ENCODE data around the gene ESRRA.
"Not testable (repeated sequence)": the region's sequence is repeated elsewhere in the genome, so short reads cannot be mapped to it uniquely, and the experiment has no call there.

ESRRA gene

DNA sequence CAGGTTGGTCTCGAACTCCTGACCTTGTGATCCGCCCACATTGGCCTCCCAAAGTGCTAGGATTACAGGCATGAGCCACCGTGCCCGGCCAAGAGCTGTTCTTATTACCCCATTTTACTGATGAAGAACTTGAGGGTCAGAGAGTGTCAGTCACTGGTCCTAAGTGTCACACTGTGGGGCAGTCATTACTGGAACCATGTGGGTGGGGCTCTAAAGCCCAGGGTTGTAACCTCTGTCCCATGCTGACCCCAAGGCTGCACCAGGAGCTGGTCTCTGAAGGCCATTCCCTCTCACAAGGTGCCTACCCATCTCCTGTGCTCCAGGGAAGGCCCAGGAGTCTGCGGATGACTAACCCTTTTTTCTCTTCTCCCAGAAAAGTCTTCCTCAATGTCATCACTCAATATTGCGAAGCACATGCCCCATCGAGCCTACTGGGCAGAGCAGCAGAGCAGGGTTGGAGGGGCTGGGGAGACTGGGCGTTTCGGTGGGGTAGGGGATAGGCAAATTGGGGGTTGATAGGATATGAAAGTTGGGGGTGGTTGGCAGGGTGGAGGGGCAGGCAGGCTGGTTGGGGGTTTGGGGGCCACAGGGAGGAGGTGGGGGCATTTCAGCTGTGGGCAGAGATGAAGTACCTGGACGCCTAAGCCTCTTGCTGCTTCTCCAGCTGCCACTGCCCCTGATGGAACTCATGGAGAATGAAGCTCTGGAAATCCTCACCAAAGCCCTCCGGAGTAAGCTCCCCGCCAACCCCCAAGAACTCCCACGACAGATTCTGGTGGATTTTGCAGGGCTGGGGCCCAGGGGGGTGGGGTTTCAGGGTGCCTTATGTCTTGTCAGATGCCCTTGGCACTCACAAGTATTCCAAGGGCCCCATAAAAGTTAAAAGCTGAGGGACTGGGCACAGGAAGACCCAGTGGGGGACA lies 2.0 kb upstream of the ESRRA start:
- no peak overlapping the region for H3K4me3 ChIP-seq (ENCODE audit: low read depth, low read length)
- TF ChIP-seq, protein P1, sequence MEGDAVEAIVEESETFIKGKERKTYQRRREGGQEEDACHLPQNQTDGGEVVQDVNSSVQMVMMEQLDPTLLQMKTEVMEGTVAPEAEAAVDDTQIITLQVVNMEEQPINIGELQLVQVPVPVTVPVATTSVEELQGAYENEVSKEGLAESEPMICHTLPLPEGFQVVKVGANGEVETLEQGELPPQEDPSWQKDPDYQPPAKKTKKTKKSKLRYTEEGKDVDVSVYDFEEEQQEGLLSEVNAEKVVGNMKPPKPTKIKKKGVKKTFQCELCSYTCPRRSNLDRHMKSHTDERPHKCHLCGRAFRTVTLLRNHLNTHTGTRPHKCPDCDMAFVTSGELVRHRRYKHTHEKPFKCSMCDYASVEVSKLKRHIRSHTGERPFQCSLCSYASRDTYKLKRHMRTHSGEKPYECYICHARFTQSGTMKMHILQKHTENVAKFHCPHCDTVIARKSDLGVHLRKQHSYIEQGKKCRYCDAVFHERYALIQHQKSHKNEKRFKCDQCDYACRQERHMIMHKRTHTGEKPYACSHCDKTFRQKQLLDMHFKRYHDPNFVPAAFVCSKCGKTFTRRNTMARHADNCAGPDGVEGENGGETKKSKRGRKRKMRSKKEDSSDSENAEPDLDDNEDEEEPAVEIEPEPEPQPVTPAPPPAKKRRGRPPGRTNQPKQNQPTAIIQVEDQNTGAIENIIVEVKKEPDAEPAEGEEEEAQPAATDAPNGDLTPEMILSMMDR (IDR thresholded peaks at IDR 0.05; ENCODE audit: control insufficient read depth, extremely low read depth, insufficient read depth): no peak
- DNase-seq (ENCODE audit: low read depth): no peak

DNA sequence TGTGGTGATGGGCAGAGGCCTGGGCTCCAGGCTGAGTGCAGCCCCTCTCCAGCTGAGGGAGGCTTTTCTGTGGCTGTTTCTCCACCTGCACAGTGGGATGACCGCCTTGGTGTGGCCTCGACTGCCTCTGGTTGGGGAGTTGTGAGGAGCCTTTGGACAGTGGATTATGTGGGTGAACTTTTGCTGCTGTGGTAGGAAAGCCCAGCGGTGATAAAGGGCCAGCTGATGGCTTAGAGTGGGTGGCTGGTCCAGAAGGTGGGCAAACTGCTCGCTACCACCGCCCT lies 1.4 kb upstream of the ESRRA start:
- DNase-seq (ENCODE audit: low read depth): no peak

DNA sequence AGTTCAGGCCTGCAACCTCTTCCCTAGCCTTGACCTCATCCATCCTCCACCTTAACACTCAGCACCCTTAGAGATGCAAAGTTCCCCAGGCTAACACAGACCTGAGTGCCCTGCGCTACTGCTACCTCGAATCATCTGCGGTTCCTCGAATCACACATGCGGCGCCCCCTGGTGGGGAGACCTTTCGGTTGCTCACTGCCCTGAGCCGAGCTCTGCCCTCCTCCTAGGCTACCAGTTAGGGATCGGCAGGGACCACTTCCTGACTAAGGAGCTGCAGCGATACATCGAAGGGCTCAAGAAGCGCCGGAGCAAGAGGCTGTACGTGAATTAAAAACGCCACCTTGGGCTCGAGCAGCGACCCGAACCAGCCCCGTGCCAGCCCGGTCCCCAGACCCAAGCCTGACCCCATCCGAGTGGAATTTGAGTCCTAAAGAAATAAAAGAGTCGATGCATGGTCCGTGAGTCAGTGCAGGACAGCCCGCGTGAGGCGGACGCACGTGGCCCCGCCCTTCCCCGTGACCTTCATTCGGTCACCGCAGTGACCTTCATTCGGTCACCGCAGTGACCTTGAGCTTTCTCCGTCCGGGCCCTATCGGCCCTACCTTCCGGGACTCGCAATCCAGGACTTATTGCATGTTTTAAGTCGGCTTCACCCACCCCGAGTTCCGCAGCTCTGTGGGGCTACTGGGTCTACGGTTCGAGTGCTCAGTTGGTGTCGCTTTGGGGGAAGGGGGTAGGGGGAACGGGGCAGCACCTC lies 830 bp upstream of the ESRRA start:
- no peak for DNase-seq (ENCODE audit: low read depth)
- TF ChIP-seq, protein P1 (IDR thresholded peaks at IDR 0.05; ENCODE audit: control insufficient read depth, extremely low read depth, insufficient read depth): peak; percentile 70
- peak overlapping the region; percentile 57 for H3K4me3 ChIP-seq (ENCODE audit: low read depth, low read length)

More for the DNA sequence above, 1.4 kb upstream of the ESRRA start:
- peak overlapping the region; percentile 57 for H3K4me3 ChIP-seq (ENCODE audit: low read depth, low read length)
- TF ChIP-seq, protein P1 (IDR thresholded peaks at IDR 0.05; ENCODE audit: control insufficient read depth, extremely low read depth, insufficient read depth): no peak

DNA sequence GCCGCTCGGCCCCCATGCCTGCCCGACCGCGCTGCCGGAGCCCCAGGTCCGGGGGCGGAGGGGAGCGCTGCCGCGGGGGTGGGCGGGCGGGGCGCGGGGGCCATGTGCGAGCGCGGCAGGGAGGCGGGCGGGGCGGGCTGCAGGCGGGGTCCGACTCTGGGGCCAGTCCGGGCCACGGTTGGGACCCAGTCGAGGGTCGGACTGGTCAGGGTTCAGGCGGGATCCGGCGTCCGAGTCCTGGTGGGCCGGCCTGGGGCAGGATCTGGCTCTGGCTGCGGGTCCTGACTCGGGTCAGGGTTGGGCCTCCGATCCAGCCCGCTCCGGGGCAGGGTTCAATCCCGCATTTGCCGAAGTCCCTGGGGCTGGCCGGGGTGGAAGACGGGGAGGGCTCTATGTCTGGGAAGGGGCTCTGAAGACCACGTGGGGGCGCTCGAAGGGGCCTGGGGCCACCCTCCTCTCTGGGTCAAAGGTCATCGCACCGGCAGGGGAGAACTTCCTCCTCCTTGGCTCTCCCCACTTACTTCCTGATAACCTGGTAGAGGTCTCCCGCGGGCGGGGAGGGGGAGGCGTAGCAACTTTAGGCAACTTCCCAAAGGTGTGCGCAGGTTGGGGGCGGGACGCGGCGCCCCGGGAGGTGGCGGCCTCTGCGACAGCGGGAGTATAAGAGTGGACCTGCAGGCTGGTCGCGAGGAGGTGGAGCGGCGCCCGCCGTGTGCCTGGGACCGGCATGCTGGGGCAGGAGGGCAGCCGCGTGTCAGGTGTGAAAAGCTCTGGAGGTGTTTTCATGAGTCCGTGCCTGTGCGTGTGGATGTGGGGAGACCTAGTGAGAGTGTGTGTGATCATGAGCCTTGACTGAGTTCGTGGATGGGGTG lies 603 bp downstream of the ESRRA start:
- peak overlapping the region; percentile 69 for H3K4me3 ChIP-seq (ENCODE audit: low read depth, low read length)
- TF ChIP-seq, protein P1 (IDR thresholded peaks at IDR 0.05; ENCODE audit: control insufficient read depth, extremely low read depth, insufficient read depth): peak; percentile 40; the same call in 1 of the 2 replicates
- DNase-seq (ENCODE audit: low read depth): peak; percentile 44

DNA sequence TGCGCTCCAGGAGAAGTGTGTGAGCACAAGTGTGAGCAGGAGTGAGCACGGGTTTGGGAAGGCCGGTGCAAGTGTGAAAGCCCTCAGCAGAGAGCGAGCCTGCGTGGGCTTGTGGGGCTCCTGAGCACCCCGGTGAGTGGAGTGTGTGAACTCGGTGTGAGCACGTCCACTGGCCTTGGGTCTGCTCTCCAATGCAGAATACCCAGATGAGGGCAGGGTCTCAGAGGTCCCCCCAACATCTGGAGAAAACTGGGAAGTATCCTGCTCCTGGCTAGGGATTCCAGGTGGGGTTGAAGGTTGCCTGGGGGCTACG lies 1.2 kb downstream of the ESRRA start:
- H3K4me3 ChIP-seq (ENCODE audit: low read depth, low read length): peak overlapping the region; percentile 69
- DNase-seq (ENCODE audit: low read depth): no peak
- TF ChIP-seq, protein P1 (IDR thresholded peaks at IDR 0.05; ENCODE audit: control insufficient read depth, extremely low read depth, insufficient read depth): no peak

DNA sequence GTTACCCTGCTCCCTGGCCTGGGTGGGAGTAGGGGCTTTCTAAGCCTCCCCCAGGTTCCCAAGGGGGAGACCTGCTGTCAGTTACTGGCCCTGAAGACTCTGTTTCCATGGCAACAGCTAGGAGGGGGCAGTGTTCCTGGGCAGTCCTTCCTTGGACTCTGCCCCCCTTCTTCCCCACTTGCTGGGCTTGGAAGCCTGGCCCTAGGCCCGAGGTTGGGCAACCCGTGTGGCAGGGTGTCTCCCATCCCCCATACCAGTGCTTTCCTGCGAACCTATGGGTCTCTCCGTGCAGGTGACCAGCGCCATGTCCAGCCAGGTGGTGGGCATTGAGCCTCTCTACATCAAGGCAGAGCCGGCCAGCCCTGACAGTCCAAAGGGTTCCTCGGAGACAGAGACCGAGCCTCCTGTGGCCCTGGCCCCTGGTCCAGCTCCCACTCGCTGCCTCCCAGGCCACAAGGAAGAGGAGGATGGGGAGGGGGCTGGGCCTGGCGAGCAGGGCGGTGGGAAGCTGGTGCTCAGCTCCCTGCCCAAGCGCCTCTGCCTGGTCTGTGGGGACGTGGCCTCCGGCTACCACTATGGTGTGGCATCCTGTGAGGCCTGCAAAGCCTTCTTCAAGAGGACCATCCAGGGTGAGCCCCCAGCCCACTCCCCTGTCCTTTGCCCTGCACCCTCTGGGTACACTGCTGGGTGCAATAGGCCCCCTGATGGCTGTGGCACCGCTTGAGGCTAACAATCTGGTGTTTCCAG lies 1.7 kb downstream of the ESRRA start:
- DNase-seq (ENCODE audit: low read depth): no peak
- H3K4me3 ChIP-seq (ENCODE audit: low read depth, low read length): peak overlapping the region; percentile 69
- TF ChIP-seq, protein P1 (IDR thresholded peaks at IDR 0.05; ENCODE audit: control insufficient read depth, extremely low read depth, insufficient read depth): no peak

DNA sequence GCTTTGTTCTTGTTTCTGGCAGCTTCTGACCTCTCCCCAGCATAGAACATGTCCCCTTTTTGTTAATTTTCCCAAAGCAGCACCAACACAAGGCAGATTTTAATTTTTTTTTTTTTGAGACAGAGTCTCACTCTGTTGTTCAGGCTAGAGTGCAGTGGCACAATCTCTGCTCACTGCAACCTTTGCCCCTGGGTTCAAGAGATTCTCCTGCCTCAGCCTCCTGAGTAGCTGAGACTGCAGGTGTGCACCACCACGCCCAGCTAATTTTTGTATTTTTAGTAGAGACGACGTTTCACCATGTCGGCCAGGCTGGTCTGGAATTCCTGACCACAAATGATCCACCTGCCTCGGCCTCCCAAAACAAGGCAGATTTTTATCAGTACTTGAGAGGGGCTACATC lies 2.5 kb downstream of the ESRRA start:
- not testable (repeated sequence) for H3K4me3 ChIP-seq (ENCODE audit: low read depth, low read length); DNase-seq (ENCODE audit: low read depth)

Measured in LNCaP clone FGC (cell line).